Loucy (cell line): ENCODE measurements around the gene SH2D4B.

Experiments used
- H2AFZ ChIP-seq: fragments of 200-600 bp; sonication (generic); 2 replicates; pipeline ENCODE4 v1.6.0; 2016; ENCODE audit warnings: antibody characterized with exemption, mild to moderate bottlenecking, low read length, moderate library complexity
- H3F3A ChIP-seq: fragments of 200-600 bp; 2 replicates; pipeline ENCODE4 v1.6.0; 2016; ENCODE audit warnings: antibody characterized with exemption, low read depth, mild to moderate bottlenecking
- H3K27me3 ChIP-seq: fragments of 200-600 bp; sonication (generic); 2 replicates; pipeline ENCODE4 v1.6.1; 2014; ENCODE audit warnings: low read length, mild to moderate bottlenecking; ENCODE audit not compliant: insufficient read depth, poor library complexity, severe bottlenecking
- H3K36me3 ChIP-seq: fragments of 200-600 bp; sonication (generic); 2 replicates; pipeline ENCODE4 v1.6.1; 2016; ENCODE audit warnings: low read length; ENCODE audit not compliant: insufficient read depth
- H3K4me1 ChIP-seq: fragments of 200-600 bp; sonication (generic); 2 replicates; pipeline ENCODE4 v1.5.1; 2014; ENCODE audit warnings: low read length, mild to moderate bottlenecking; ENCODE audit not compliant: insufficient read depth, poor library complexity, severe bottlenecking
- H3K4me2 ChIP-seq: fragments of 200-600 bp; sonication (generic); 2 replicates; pipeline ENCODE4 v1.6.0; 2014; ENCODE audit warnings: antibody characterized with exemption, low read length, low read depth, mild to moderate bottlenecking; ENCODE audit not compliant: poor library complexity, severe bottlenecking
- H3K4me3 ChIP-seq: fragments of 200-600 bp; sonication (generic); 2 replicates; pipeline ENCODE4 v1.5.1; 2014; ENCODE audit warnings: low read length, mild to moderate bottlenecking, mixed read lengths; ENCODE audit not compliant: poor library complexity, severe bottlenecking
- H3K79me2 ChIP-seq: fragments of 200-600 bp; sonication (generic); 2 replicates; pipeline ENCODE4 v1.6.1; 2014; ENCODE audit warnings: low read length; ENCODE audit not compliant: insufficient read depth
- H3K9ac ChIP-seq: fragments of 200-600 bp; sonication (generic); 2 replicates; pipeline ENCODE4 v1.6.0; 2014; ENCODE audit warnings: mild to moderate bottlenecking, low read depth, low read length, moderate library complexity; ENCODE audit not compliant: poor library complexity, severe bottlenecking
- H3K9me2 ChIP-seq: fragments of 200-600 bp; sonication (generic); replicated peaks from 2 replicates; pipeline ENCODE4 v1.6.1; 2016; ENCODE audit warnings: low read depth, low read length, mixed read lengths
- H3K9me3 ChIP-seq: fragments of 200-600 bp; sonication (generic); 2 replicates; pipeline ENCODE4 v1.6.1; 2014; ENCODE audit warnings: mild to moderate bottlenecking, antibody characterized with exemption, low read length, low read depth; ENCODE audit not compliant: insufficient read depth
- H4K20me1 ChIP-seq: fragments of 200-600 bp; sonication (generic); 2 replicates; pipeline ENCODE4 v1.6.0; 2014; ENCODE audit warnings: antibody characterized with exemption, low read length, mild to moderate bottlenecking; ENCODE audit not compliant: insufficient read depth, poor library complexity, severe bottlenecking
- EZH2phosphoT487 ChIP-seq: fragments of 200-600 bp; IDR thresholded peaks from 2 replicates; pipeline ENCODE4 v1.6.1; 2018; ENCODE audit warnings: antibody characterized with exemption, mild to moderate bottlenecking, moderate library complexity, borderline replicate concordance
- TF ChIP-seq, protein P1 (sequence below): fragments of 200-600 bp; sonication (generic); conservative IDR thresholded peaks from 2 replicates; pipeline ENCODE4 v1.5.1; 2014; ENCODE audit warnings: mild to moderate bottlenecking, antibody characterized with exemption, low read length

The SH2D4B gene

DNA sequence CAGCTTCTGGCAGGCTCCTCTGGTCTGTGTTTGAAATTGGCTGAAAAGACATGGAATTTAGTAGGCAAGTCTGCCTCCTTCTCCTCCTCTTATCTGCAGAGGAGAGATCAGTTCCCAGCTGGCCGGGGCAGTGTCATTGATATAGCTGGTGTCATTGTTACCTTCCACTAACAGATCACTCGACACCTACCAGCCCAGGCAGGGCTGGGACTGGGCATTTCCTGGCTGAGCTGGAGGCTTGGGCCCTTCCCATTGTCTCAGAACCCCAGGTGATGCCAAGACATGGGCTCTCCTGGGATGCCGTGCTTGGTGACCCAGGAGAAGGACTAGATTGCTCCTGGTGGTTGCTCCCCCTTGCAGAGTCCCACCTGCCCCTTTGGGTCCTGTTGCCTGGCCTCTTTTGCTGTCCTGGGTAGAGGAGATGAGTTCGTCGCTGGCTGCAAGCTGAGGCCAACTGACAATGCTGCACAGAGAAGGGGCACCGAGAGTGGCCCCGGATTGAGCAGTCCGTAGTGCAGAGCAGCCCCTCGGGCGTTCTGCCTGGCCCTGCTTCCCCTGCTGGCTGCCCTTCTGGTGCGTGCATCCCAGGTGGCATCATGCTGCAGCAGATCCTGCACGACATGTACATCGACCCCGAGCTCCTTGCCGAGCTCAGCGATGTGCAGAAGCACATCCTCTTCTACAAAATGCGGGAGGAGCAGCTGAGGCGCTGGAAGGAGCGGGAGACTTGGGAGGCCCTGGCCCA lies at the start of gene SH2D4B:
Gene SH2D4B, plus strand, starts transcription at position 167 of the 745 bp plus-strand sequence. Its CDS starts 430 bp downstream, at position 597.
- H3K4me1 ChIP-seq, result peaks cover 43% of the 10 kb centered on the region
- H3K9me3 ChIP-seq, result no peaks in the 10 kb centered on the region
- peak within 1 kb of the TSS; percentile 94 for H3K4me3 ChIP-seq
- no peaks in the 10 kb centered on the region for H4K20me1 ChIP-seq
- no peak within 1 kb of the TSS for H2AFZ ChIP-seq
- H3K36me3 ChIP-seq, result no peaks in the 10 kb centered on the region
- H3K27me3 ChIP-seq, result no peaks in the 10 kb centered on the region
- H3K9ac ChIP-seq, result peak within 1 kb of the TSS; percentile 99
- TF ChIP-seq, protein P1, sequence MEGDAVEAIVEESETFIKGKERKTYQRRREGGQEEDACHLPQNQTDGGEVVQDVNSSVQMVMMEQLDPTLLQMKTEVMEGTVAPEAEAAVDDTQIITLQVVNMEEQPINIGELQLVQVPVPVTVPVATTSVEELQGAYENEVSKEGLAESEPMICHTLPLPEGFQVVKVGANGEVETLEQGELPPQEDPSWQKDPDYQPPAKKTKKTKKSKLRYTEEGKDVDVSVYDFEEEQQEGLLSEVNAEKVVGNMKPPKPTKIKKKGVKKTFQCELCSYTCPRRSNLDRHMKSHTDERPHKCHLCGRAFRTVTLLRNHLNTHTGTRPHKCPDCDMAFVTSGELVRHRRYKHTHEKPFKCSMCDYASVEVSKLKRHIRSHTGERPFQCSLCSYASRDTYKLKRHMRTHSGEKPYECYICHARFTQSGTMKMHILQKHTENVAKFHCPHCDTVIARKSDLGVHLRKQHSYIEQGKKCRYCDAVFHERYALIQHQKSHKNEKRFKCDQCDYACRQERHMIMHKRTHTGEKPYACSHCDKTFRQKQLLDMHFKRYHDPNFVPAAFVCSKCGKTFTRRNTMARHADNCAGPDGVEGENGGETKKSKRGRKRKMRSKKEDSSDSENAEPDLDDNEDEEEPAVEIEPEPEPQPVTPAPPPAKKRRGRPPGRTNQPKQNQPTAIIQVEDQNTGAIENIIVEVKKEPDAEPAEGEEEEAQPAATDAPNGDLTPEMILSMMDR, result no peak
- TF ChIP-seq EZH2phosphoT487, result no peak
- no peaks in the 10 kb centered on the region for H3K9me2 ChIP-seq
- peaks cover 9% of the 10 kb centered on the region for H3K79me2 ChIP-seq
- H3F3A ChIP-seq, result no peaks in the 10 kb centered on the region
- peak within 1 kb of the TSS; percentile 76 for H3K4me2 ChIP-seq

DNA sequence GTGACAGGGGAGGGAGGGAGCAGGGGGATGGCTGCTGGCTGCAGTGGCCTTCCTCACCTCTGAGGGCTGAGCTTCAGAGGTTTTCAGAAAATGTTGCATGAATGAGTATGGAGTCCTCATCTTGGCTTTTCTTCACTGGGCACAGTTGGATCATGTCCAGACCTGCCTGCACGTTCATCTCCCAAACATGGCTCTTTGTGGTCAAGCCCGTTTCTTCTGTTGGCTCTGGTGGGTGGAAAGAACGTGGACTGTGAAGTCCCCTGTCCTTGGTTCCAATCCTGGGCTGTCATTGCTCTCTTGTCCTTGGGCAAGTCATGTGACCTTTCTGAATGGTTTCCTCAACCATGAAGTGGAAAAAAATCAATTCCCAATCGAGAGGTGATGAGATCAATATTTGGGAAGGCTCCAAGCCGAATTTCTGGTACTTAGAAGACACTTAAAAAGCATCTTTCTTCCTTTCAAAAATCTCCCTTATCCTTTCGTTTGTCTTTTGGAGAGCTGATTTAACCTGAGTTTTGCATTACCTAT lies 49.1 kb upstream of the SH2D4B start:
- H3K9me3 ChIP-seq, result no peaks in the 10 kb centered on the region
- peaks cover 73% of the 10 kb centered on the region for H3K79me2 ChIP-seq
- H3K9ac ChIP-seq, result peak overlapping the region; percentile 22
- peaks cover 5% of the 10 kb centered on the region; the same call in 1 of the 2 replicates for H3F3A ChIP-seq
- peaks cover 35% of the 10 kb centered on the region for H3K4me1 ChIP-seq
- H2AFZ ChIP-seq, result no peak overlapping the region
- H3K4me2 ChIP-seq, result no peak overlapping the region
- no peaks in the 10 kb centered on the region for H3K27me3 ChIP-seq
- no peak overlapping the region for H3K4me3 ChIP-seq
- TF ChIP-seq EZH2phosphoT487, result no peak
- TF ChIP-seq, protein P1, result no peak
- no peaks in the 10 kb centered on the region for H3K9me2 ChIP-seq
- peaks cover 39% of the 10 kb centered on the region; the same call in 1 of the 2 replicates for H3K36me3 ChIP-seq
- H4K20me1 ChIP-seq, result peaks cover 8% of the 10 kb centered on the region

DNA sequence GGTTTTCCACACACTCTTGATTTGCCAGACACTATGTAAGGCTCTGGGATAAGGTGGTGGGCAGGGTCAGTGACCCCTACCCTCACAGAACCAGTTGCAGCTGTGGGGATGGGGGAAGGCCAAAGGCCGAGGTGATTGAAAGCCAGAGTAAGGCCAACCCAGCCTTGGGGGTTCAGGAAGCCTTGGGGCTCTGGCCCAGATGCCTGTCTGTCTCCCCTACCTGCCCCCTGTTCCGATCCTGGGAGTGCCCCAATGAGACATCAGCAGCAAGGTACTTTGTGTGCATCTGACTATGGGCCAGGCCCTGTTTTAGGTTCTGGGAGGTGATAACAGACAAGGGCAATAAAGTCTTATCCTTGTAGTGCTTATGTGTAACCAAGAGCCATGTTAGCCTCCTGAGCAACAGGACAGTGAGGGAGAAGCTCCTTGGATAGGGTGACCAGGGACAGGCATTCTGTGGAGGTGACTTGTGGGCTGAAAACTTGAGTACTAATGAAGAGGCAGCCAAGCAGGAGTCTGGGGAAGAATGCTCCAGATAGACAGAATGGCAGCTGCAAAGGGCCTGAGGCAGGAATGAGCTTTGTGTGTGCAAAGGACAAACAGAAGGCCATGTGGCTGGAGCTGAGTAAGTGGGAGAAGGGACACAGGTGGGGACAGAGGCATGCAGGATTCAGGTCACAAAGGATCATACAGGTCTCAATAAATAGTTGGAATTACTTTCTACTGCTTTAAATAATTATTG lies 48.2 kb upstream of the SH2D4B start:
- H3K27me3 ChIP-seq, result no peaks in the 10 kb centered on the region
- H3F3A ChIP-seq, result peaks cover 11% of the 10 kb centered on the region
- no peaks in the 10 kb centered on the region for H3K9me3 ChIP-seq
- peaks cover 41% of the 10 kb centered on the region for H3K4me1 ChIP-seq
- no peak overlapping the region for H2AFZ ChIP-seq
- H3K4me3 ChIP-seq, result no peak overlapping the region
- peaks cover 39% of the 10 kb centered on the region; the same call in 1 of the 2 replicates for H3K36me3 ChIP-seq
- no peaks in the 10 kb centered on the region for H3K9me2 ChIP-seq
- no peak overlapping the region for H3K9ac ChIP-seq
- H3K4me2 ChIP-seq, result no peak overlapping the region
- peaks cover 72% of the 10 kb centered on the region for H3K79me2 ChIP-seq
- H4K20me1 ChIP-seq, result peaks cover 4% of the 10 kb centered on the region
- TF ChIP-seq, protein P1, result no peak
- no peak for TF ChIP-seq EZH2phosphoT487
